ENCODE data around the gene MT1A. TPM values are rescaled to one million over a fixed set of nuclear protein-coding genes. Genes with fewer than 3 reads are reported as not detected.

Gene MT1A
- total RNA-seq, 2 experiments from 2014 or later, result not detected

- intact Hi-C loops (cut with DNase I, micrococcal nuclease), result loop anchor here (1.0 to 2.0 kb wide), 2 partner anchors 17 to 74 kb away; partner anchors contain the start of genes MT1E (in 1 of the 2) and MT1X (in 1 of the 2)
- Histone ChIP-seq H3K9me3 (ENCODE audit: control insufficient read depth in 1 of 2, insufficient read depth in 1 of 2, low read length in 2 of 2) (no peaks in the 10 kb centered on the region), H3K27ac (ENCODE audit: low read depth in 1 of 2, low read length in 2 of 2) (peak within 1 kb of the TSS; percentile 71 to 88), H3K27me3 (ENCODE audit: control insufficient read depth in 1 of 2, insufficient read depth in 2 of 2, low read length in 2 of 2) (no peaks in the 10 kb centered on the region), H3K4me3 (ENCODE audit: low read length) (peak within 1 kb of the TSS; percentile 80), H3K36me3 (ENCODE audit: insufficient read depth, low read length) (no peaks in the 10 kb centered on the region), H3K4me1 (ENCODE audit: insufficient read depth, low read length) (peaks cover 50% of the 10 kb centered on the region)
- CTCF ChIA-PET, result interaction anchor here (1.8 to 2.8 kb wide), 2 partner anchors 94 kb away, joined by 4 to 16 read pairs; no protein-coding TSS in a partner anchor
- Mint-ChIP-seq H3K9me3 (no peaks in the 10 kb centered on the region), H3K4me1 (ENCODE audit: low read depth) (peaks cover 57% of the 10 kb centered on the region), H3K27ac (peak within 1 kb of the TSS; percentile 96), H3K36me3 (ENCODE audit: low read depth) (no peaks in the 10 kb centered on the region), H3K4me3 (peak within 1 kb of the TSS; percentile 98), H3K27me3 (no peaks in the 10 kb centered on the region)
- DNase-seq (peak; percentile 69 to 95 (median 85)), ATAC-seq (ENCODE audit: poor library complexity) (peak; percentile 72)
- no peak for TF ChIP-seq CTCF (IDR thresholded peaks at IDR 0.05)
- POLR2A ChIA-PET, result interaction anchor here (0.7 to 3.7 kb wide), 13 partner anchors 9 to 157 kb away, joined by 3 to 26 read pairs (median 7); partner anchors contain the start of genes BBS2, MT1E, MT1F and MT1X
Measured at GRCh38 chr16:56608043-56608875, 30.2 kb upstream of the MT1A start, which contains the start of gene MT2A. Gene MT2A, plus strand, starts transcription at chr16:56608584. Its CDS starts 72 bp downstream, at chr16:56608656.

GRCh38 chr16:56608876-56609462, 29.5 kb upstream of the MT1A start:
- no peaks in the 10 kb centered on the region for H3K36me3 ChIP-seq (ENCODE audit: insufficient read depth, low read length)
- H3K4me3 ChIP-seq (ENCODE audit: low read length), result peak overlapping the region; percentile 80
- ChIA-PET CTCF (interaction anchor here (1.8 to 2.8 kb wide), 2 partner anchors 93 to 95 kb away, joined by 4 to 16 read pairs; no protein-coding TSS in a partner anchor), POLR2A (interaction anchor here (0.8 to 3.7 kb wide), 13 partner anchors 9 to 158 kb away, joined by 3 to 26 read pairs (median 7); partner anchors contain the start of genes BBS2, MT1E, MT1F and MT1X)
- peak overlapping the region; percentile 98 for H3K4me3 Mint-ChIP-seq
- H3K9me3 ChIP-seq (ENCODE audit: control insufficient read depth in 1 of 2, insufficient read depth in 1 of 2, low read length in 2 of 2), result no peaks in the 10 kb centered on the region
- peaks cover 50% of the 10 kb centered on the region for H3K4me1 ChIP-seq (ENCODE audit: insufficient read depth, low read length)
- no peaks in the 10 kb centered on the region for H3K27me3 Mint-ChIP-seq
- intact Hi-C loops (cut with DNase I, micrococcal nuclease), result loop anchor here (1.0 to 2.0 kb wide), 2 partner anchors 16 to 73 kb away; partner anchors contain the start of genes MT1E (in 1 of the 2) and MT1X (in 1 of the 2)
- peaks cover 57% of the 10 kb centered on the region for H3K4me1 Mint-ChIP-seq (ENCODE audit: low read depth)
- H3K27ac ChIP-seq (ENCODE audit: low read depth in 1 of 2, low read length in 2 of 2), result peak overlapping the region; percentile 71 to 88
- H3K9me3 Mint-ChIP-seq, result no peaks in the 10 kb centered on the region
- TF ChIP-seq CTCF (IDR thresholded peaks at IDR 0.05), result no peak
- peak overlapping the region; percentile 96 for H3K27ac Mint-ChIP-seq
- no peaks in the 10 kb centered on the region for H3K27me3 ChIP-seq (ENCODE audit: control insufficient read depth in 1 of 2, insufficient read depth in 2 of 2, low read length in 2 of 2)
- no peaks in the 10 kb centered on the region for H3K36me3 Mint-ChIP-seq (ENCODE audit: low read depth)
- no peak for ATAC-seq (ENCODE audit: poor library complexity)
- DNase-seq, result peak in 4 of 14 experiments; percentile 13 to 37 (median 32)

GRCh38 chr16:56609463-56609921, 29.0 kb upstream of the MT1A start:
- H3K4me1 ChIP-seq (ENCODE audit: insufficient read depth, low read length), result peaks cover 50% of the 10 kb centered on the region
- no peak for TF ChIP-seq CTCF (IDR thresholded peaks at IDR 0.05)
- peak; percentile 52 to 93 (median 67) for DNase-seq
- H3K36me3 Mint-ChIP-seq (ENCODE audit: low read depth), result no peaks in the 10 kb centered on the region
- CTCF ChIA-PET, result interaction anchor here (2.8 kb wide), 1 partner anchor 93 kb away, joined by 16 read pairs; no protein-coding TSS in a partner anchor
- peak overlapping the region; percentile 71 to 88 for H3K27ac ChIP-seq (ENCODE audit: low read depth in 1 of 2, low read length in 2 of 2)
- no peaks in the 10 kb centered on the region for H3K27me3 Mint-ChIP-seq
- no peaks in the 10 kb centered on the region for H3K36me3 ChIP-seq (ENCODE audit: insufficient read depth, low read length)
- ATAC-seq (ENCODE audit: poor library complexity), result peak; percentile 45
- POLR2A ChIA-PET, result interaction anchor here (0.8 to 3.7 kb wide), 8 partner anchors 9 to 99 kb away, joined by 4 to 26 read pairs (median 6); partner anchors contain the start of genes MT1E, MT1F and MT1X
- intact Hi-C loops (cut with DNase I, micrococcal nuclease), result loop anchor here in 1 of 2 experiments (2.0 kb wide), 1 partner anchor 15 kb away; the partner anchor contains the start of gene MT1E
- peaks cover 57% of the 10 kb centered on the region for H3K4me1 Mint-ChIP-seq (ENCODE audit: low read depth)
- H3K9me3 Mint-ChIP-seq, result no peaks in the 10 kb centered on the region
- no peaks in the 10 kb centered on the region for H3K27me3 ChIP-seq (ENCODE audit: control insufficient read depth in 1 of 2, insufficient read depth in 2 of 2, low read length in 2 of 2)
- peak overlapping the region; percentile 96 for H3K27ac Mint-ChIP-seq
- H3K4me3 Mint-ChIP-seq, result peak overlapping the region; percentile 98
- no peaks in the 10 kb centered on the region for H3K9me3 ChIP-seq (ENCODE audit: control insufficient read depth in 1 of 2, insufficient read depth in 1 of 2, low read length in 2 of 2)
- H3K4me3 ChIP-seq (ENCODE audit: low read length), result peak overlapping the region; percentile 80
